Mesendoderm (in vitro differentiated cells): ENCODE results near the gene PLEKHG4B.

ENCODE experiments used
- DNase-seq: peaks from one replicate; pipeline ENCODE4 v3.0.0; 2013
- H2AK5ac ChIP-seq: 2 replicates; pipeline ENCODE4 v1.6.1; 2013; ENCODE audit warnings: low read length, inconsistent platforms
- H2BK120ac ChIP-seq: 2 replicates; pipeline ENCODE4 v1.6.1; 2013; ENCODE audit warnings: low read depth, mild to moderate bottlenecking, low read length, moderate library complexity, mixed read lengths
- H2BK15ac ChIP-seq: replicated peaks from 2 replicates; pipeline ENCODE4 v1.6.1; 2013; ENCODE audit warnings: low read depth, mild to moderate bottlenecking, moderate library complexity
- H2BK5ac ChIP-seq: 2 replicates; pipeline ENCODE4 v1.6.1; 2013; ENCODE audit warnings: low read length, inconsistent platforms
- H3K18ac ChIP-seq: 2 replicates; pipeline ENCODE4 v1.6.1; 2013; ENCODE audit warnings: mild to moderate bottlenecking, low read length, mixed read lengths
- H3K23ac ChIP-seq: one replicate; pipeline ENCODE4 v1.6.1; 2013; ENCODE audit warnings: low read length
- H3K27ac ChIP-seq: 2 replicates; pipeline ENCODE4 v1.5.1; 2013; ENCODE audit warnings: low read depth, mild to moderate bottlenecking, inconsistent platforms, low read length, moderate library complexity
- H3K27me3 ChIP-seq: 2 replicates; pipeline ENCODE4 v1.6.1; 2013; ENCODE audit warnings: low read length, control low read depth, mild to moderate bottlenecking, inconsistent platforms; ENCODE audit not compliant: insufficient read depth, poor library complexity
- H3K36me3 ChIP-seq: 2 replicates; pipeline ENCODE4 v1.6.1; 2013; ENCODE audit warnings: low read length, inconsistent platforms; ENCODE audit not compliant: control insufficient read depth, insufficient read depth
- H3K4ac ChIP-seq: one replicate; pipeline ENCODE4 v1.6.1; 2013; ENCODE audit warnings: low read depth, mild to moderate bottlenecking, low read length, moderate library complexity
- H3K4me1 ChIP-seq: 2 replicates; pipeline ENCODE4 v1.6.1; 2013; ENCODE audit warnings: low read depth, low read length, inconsistent platforms; ENCODE audit not compliant: control insufficient read depth
- H3K4me2 ChIP-seq: 2 replicates; pipeline ENCODE4 v1.6.1; 2013; ENCODE audit warnings: low read length
- H3K4me3 ChIP-seq: 2 replicates; pipeline ENCODE4 v1.5.1; 2013; ENCODE audit warnings: mild to moderate bottlenecking, low read length
- H3K56ac ChIP-seq: one replicate; pipeline ENCODE4 v1.6.1; 2013; ENCODE audit warnings: low read length
- H3K79me1 ChIP-seq: 2 replicates; pipeline ENCODE4 v1.6.1; 2013; ENCODE audit warnings: low read length, inconsistent platforms
- H3K79me2 ChIP-seq: 2 replicates; pipeline ENCODE4 v1.6.1; 2013; ENCODE audit warnings: mild to moderate bottlenecking, low read length; ENCODE audit not compliant: control insufficient read depth, insufficient read depth
- H3K9ac ChIP-seq: 2 replicates; pipeline ENCODE4 v1.6.1; 2013; ENCODE audit warnings: low read length, inconsistent platforms
- H4K5ac ChIP-seq: one replicate; pipeline ENCODE4 v1.6.1; 2013; ENCODE audit warnings: low read length
- H4K8ac ChIP-seq: one replicate; pipeline ENCODE4 v1.6.1; 2013; ENCODE audit warnings: low read depth, mild to moderate bottlenecking, control low read depth, low read length, moderate library complexity
- WGBS: extraction: QIAGEN DNeasy Blood & Tissue Kit; methylation state at CpG from one replicate; pipeline ENCODE4 v1.1.7; 2013; ENCODE audit warnings: low lambda C conversion rate, missing lambda C conversion rate; ENCODE audit not compliant: insufficient coverage; ENCODE audit errors: extremely low coverage; 5-methylcytosine and 5-hydroxymethylcytosine counted together

PLEKHG4B gene

GRCh38 chr5:181160-181559 is 89.2 kb downstream of the PLEKHG4B start:
- no peak overlapping the region for H2BK15ac ChIP-seq
- no peak overlapping the region for H3K4me3 ChIP-seq
- no peaks in the 10 kb centered on the region for H3K79me1 ChIP-seq
- H2AK5ac ChIP-seq: no peak overlapping the region
- no peaks in the 10 kb centered on the region for H3K79me2 ChIP-seq
- WGBS: no CpG with 5 or more reads among the region's 9 CpGs
- H3K9ac ChIP-seq: no peak overlapping the region
- H3K4me1 ChIP-seq: peaks cover 2% of the 10 kb centered on the region
- no peak overlapping the region for H2BK120ac ChIP-seq
- H3K56ac ChIP-seq: no peak overlapping the region
- H3K23ac ChIP-seq: no peak overlapping the region
- H3K18ac ChIP-seq: no peak overlapping the region
- no peak overlapping the region for H3K27ac ChIP-seq
- no peak overlapping the region for H4K8ac ChIP-seq
- H3K36me3 ChIP-seq: peaks cover 6% of the 10 kb centered on the region
- H4K5ac ChIP-seq: no peak overlapping the region
- H2BK5ac ChIP-seq: no peak overlapping the region
- no peaks in the 10 kb centered on the region for H3K27me3 ChIP-seq
- H3K4ac ChIP-seq: no peak overlapping the region
- H3K4me2 ChIP-seq: no peak overlapping the region
- DNase-seq: no peak

- Histone ChIP-seq H3K79me2 (no peaks in the 10 kb centered on the region), H3K4ac (no peak overlapping the region), H2BK15ac (no peak overlapping the region), H3K18ac (no peak overlapping the region), H4K5ac (no peak overlapping the region), H3K27me3 (no peaks in the 10 kb centered on the region), H3K4me2 (no peak overlapping the region), H3K56ac (no peak overlapping the region), H3K36me3 (peaks cover 6% of the 10 kb centered on the region), H3K79me1 (no peaks in the 10 kb centered on the region), H2BK120ac (no peak overlapping the region), H3K4me1 (peaks cover 2% of the 10 kb centered on the region), H4K8ac (no peak overlapping the region), H3K27ac (no peak overlapping the region), H2BK5ac (no peak overlapping the region), H3K23ac (no peak overlapping the region), H2AK5ac (no peak overlapping the region), H3K9ac (no peak overlapping the region), H3K4me3 (no peak overlapping the region)
- no CpG with 5 or more reads among the region's 22 CpGs for whole genome bisulfite sequencing
- DNase-seq: no peak
Measured at GRCh38 chr5:181566-181965, 89.6 kb downstream of the PLEKHG4B start.

- no peak overlapping the region for H3K4me2 ChIP-seq
- H2BK120ac ChIP-seq: no peak overlapping the region
- DNase-seq: no peak
- no peaks in the 10 kb centered on the region for H3K79me2 ChIP-seq
- no peak overlapping the region for H3K4me3 ChIP-seq
- H4K8ac ChIP-seq: no peak overlapping the region
- no peak overlapping the region for H2AK5ac ChIP-seq
- H4K5ac ChIP-seq: no peak overlapping the region
- no peak overlapping the region for H3K18ac ChIP-seq
- H3K56ac ChIP-seq: no peak overlapping the region
- no peaks in the 10 kb centered on the region for H3K27me3 ChIP-seq
- peaks cover 6% of the 10 kb centered on the region for H3K36me3 ChIP-seq
- H3K9ac ChIP-seq: no peak overlapping the region
- H2BK15ac ChIP-seq: no peak overlapping the region
- no peak overlapping the region for H3K23ac ChIP-seq
- no peaks in the 10 kb centered on the region for H3K79me1 ChIP-seq
- H3K4me1 ChIP-seq: peaks cover 2% of the 10 kb centered on the region
- no CpG with 5 or more reads among the region's 12 CpGs for WGBS
- no peak overlapping the region for H2BK5ac ChIP-seq
- H3K27ac ChIP-seq: no peak overlapping the region
- H3K4ac ChIP-seq: no peak overlapping the region
Measured at GRCh38 chr5:182126-182525, 90.2 kb downstream of the PLEKHG4B start.

GRCh38 chr5:184471-184870 is 92.5 kb downstream of the PLEKHG4B start:
- Histone ChIP-seq H2BK15ac (no peak overlapping the region), H3K79me2 (no peaks in the 10 kb centered on the region), H3K27me3 (no peaks in the 10 kb centered on the region), H4K8ac (no peak overlapping the region), H3K79me1 (no peaks in the 10 kb centered on the region), H2AK5ac (no peak overlapping the region), H3K23ac (no peak overlapping the region), H2BK120ac (no peak overlapping the region), H3K9ac (no peak overlapping the region), H3K18ac (no peak overlapping the region), H3K27ac (no peak overlapping the region), H3K4me2 (no peak overlapping the region), H4K5ac (no peak overlapping the region), H3K56ac (no peak overlapping the region), H2BK5ac (no peak overlapping the region), H3K4me3 (no peak overlapping the region), H3K4ac (no peak overlapping the region), H3K36me3 (peaks cover 6% of the 10 kb centered on the region), H3K4me1 (peaks cover 2% of the 10 kb centered on the region)
- WGBS: no CpG with 5 or more reads among the region's 7 CpGs
- no peak for DNase-seq

- WGBS: no CpG with 5 or more reads among the region's 21 CpGs
- Histone ChIP-seq H2BK5ac (no peak overlapping the region), H3K36me3 (peaks cover 6% of the 10 kb centered on the region), H3K27ac (no peak overlapping the region), H3K79me1 (no peaks in the 10 kb centered on the region), H3K23ac (no peak overlapping the region), H4K5ac (no peak overlapping the region), H3K4me3 (no peak overlapping the region), H3K18ac (no peak overlapping the region), H3K56ac (no peak overlapping the region), H3K4me1 (peaks cover 1% of the 10 kb centered on the region), H2AK5ac (no peak overlapping the region), H3K4ac (no peak overlapping the region), H3K79me2 (no peaks in the 10 kb centered on the region), H2BK120ac (no peak overlapping the region), H3K9ac (no peak overlapping the region), H3K4me2 (no peak overlapping the region), H3K27me3 (no peaks in the 10 kb centered on the region), H2BK15ac (no peak overlapping the region), H4K8ac (no peak overlapping the region)
- DNase-seq: no peak
Measured at GRCh38 chr5:185095-186070, 93.4 kb downstream of the PLEKHG4B start.
